Testis (tissue), 2 donors: ENCODE data around the gene PPCS.

Experiments used
- POLR2A ChIP-seq: fragments of 450-650 bp; IDR thresholded peaks from one replicate; pipeline ENCODE4 v1.6.1; 2017; ENCODE audit warnings: antibody characterized with exemption, mild to moderate bottlenecking, moderate library complexity
- TF ChIP-seq, protein P1 (sequence below), 3 experiments: fragments of 450-650 bp in 2 of 3; fragments of 200-600 bp in 1 of 3; sonication (generic) in 1 of 3; IDR thresholded peaks; one replicate each; pipeline ENCODE4 v1.5.1; 2016 to 2019; ENCODE audit warnings: antibody characterized with exemption in 3 of 3, mild to moderate bottlenecking in 2 of 3, moderate library complexity in 1 of 3

DNA sequence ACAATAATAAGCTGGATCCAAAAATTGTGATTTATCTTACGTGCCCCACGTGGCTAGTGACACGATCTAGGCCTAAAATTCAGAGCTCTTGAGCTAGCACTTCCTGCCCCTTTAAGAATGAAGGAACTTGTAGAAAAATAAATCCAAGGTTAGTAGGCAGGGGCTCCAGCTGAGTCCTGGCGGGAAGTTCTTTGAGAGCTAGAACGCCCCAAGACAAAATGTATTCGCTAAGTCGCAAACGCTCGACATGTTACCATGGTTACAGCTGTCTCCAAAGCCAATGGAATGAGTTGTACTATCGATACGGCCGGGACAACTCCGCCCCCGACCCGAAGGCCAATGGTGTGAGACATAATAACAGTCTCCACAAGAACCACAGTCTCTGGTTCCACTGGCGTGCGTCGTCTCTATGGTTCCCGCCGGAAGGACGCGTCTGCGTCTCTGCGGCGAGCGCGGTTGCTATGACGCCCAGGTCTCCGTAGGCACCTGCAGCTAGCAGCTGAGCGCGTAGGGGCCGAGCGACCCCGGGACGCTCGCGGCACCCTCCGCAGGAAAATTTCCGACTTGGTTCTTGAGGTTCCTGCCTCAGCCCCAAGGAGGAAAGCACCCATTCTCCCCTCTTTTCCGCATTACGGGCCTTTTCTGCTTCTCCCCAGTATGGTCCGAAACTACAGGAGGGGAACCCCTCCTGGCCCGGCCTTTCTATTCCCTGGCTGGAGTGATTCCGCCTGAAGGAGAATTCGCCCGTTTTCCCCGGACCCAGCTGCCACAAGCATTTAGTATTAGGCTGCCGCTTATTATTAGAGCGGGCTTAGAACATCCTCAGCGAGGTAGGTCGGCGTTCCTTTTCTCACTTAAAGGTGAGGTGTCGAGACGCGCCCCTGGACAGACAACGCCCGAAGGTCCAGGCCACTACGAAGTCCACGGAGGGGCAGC lies 6.8 kb downstream of the PPCS start, which contains the start of gene CCDC30:
- TF ChIP-seq, protein P1, sequence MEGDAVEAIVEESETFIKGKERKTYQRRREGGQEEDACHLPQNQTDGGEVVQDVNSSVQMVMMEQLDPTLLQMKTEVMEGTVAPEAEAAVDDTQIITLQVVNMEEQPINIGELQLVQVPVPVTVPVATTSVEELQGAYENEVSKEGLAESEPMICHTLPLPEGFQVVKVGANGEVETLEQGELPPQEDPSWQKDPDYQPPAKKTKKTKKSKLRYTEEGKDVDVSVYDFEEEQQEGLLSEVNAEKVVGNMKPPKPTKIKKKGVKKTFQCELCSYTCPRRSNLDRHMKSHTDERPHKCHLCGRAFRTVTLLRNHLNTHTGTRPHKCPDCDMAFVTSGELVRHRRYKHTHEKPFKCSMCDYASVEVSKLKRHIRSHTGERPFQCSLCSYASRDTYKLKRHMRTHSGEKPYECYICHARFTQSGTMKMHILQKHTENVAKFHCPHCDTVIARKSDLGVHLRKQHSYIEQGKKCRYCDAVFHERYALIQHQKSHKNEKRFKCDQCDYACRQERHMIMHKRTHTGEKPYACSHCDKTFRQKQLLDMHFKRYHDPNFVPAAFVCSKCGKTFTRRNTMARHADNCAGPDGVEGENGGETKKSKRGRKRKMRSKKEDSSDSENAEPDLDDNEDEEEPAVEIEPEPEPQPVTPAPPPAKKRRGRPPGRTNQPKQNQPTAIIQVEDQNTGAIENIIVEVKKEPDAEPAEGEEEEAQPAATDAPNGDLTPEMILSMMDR (IDR thresholded peaks at IDR 0.05), result no peak
- no peak for TF ChIP-seq POLR2A
